NCI-H345 treated with DMSO at 0.1 percent for 48 hours (cell line): ENCODE data around the gene XYLB.

Experiments
- DNase-seq: peaks from one replicate; lab custom pipeline; 2025; ENCODE audit not compliant: unreplicated experiment; lab: John Stamatoyannopoulos, UW

XYLB gene

GRCh38 chr3:38361496-38361895 is 14.9 kb downstream of the XYLB start:
- no peak for DNase-seq

GRCh38 chr3:38362825-38363224 is 16.2 kb downstream of the XYLB start:
- DNase-seq, result no peak

- DNase-seq, result no peak
Measured at GRCh38 chr3:38364721-38365400, 18.3 kb downstream of the XYLB start.

GRCh38 chr3:38365469-38366062 is 19.0 kb downstream of the XYLB start:
- DNase-seq, result no peak

- DNase-seq, result no peak
Measured at GRCh38 chr3:38366082-38366481, 19.5 kb downstream of the XYLB start.

GRCh38 chr3:38367779-38368178 is 21.2 kb downstream of the XYLB start:
- no peak for DNase-seq

- DNase-seq, result no peak
Measured at GRCh38 chr3:38368238-38368637, 21.7 kb downstream of the XYLB start.

- DNase-seq, result no peak
Measured at GRCh38 chr3:38369186-38369585, 22.6 kb downstream of the XYLB start.

- no peak for DNase-seq
Measured at GRCh38 chr3:38370149-38370548, 23.6 kb downstream of the XYLB start.

- DNase-seq, result no peak
Measured at GRCh38 chr3:38370861-38371260, 24.3 kb downstream of the XYLB start.

DNA sequence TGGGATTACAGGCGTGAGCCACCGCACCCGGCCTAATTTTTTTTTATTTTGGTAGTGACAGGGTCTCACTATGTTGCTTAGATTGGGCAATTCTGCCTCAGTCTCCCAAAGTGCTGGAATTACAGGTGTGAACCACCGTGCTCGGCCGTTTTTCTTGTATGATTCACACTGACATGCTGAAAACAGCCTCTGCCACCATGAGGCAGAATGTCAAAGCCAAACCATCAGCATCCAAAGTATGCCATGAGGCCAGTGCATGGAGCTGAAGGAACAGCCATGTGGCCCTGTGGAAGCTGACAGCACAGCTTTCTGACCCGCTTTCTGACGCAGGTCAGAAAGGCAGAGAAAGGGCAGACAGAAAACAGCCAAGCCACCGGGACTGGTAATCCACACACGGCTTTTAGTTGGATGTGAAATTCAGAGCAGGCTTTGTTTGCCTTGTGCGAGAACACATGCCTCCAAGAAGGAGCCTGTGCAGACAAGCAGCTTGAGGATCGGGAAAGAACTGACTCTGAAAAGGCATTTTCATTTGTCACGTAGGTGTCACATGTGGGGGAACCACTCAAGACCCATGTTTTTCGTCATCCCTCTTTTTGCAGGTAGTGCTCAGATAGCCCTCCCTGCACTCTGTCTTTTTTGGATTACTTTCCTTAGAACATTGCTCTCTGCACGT is 25.1 kb downstream of the XYLB start:
- no peak for DNase-seq

- DNase-seq, result no peak
Measured at GRCh38 chr3:38372214-38372601, 25.6 kb downstream of the XYLB start.

- DNase-seq, result no peak
Measured at GRCh38 chr3:38374221-38374620, 27.6 kb downstream of the XYLB start.

DNA sequence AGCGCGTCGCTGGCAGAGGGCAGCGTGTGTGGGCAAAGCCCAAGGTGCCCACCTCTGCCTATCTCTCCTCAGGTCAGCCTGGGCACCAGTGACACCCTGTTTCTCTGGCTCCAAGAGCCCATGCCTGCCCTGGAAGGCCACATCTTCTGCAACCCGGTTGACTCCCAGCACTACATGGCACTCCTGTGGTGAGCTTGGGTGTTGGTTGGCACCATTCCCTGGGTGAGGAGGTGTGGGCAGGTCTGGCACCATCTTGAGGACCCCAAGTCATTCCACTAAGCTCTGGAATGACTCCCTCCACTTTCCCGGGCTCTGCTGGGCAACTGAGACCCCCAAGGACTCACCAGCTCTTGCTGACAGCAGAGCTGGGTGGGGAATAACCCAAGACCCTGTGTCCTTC is 28.5 kb downstream of the XYLB start:
- DNase-seq, result no peak

DNA sequence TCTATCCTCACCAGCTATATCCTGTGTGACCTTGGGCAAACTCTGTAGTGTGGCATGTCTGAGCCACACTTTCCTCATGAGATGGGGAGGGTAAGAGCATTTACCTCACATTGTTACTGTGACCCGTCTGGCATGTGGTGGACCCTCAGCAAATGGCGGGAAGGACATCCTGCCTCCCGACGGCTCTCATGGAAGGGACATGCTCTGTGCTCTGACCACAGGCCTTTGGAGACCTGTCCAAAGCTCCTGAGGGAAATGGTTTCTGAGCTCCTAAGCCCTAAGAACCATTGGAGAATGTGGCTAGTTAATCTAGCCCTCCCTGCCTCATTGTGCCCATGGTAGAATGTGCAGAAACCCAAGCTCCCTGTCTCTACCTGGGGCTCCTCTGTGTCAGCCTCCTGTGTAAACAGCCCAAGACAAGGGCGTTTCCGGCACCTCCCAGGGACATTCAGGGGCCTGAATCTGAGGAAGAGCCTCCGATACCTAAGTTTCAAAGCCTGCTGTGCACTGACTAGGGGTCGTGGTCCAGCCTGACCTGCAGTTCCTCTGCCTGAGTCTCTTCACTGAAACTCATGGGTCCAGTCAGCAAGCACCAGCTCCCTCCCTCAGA is 29.0 kb downstream of the XYLB start:
- DNase-seq, result no peak

- no peak for DNase-seq
Measured at GRCh38 chr3:38376098-38376816, 29.7 kb downstream of the XYLB start.

- DNase-seq, result no peak
Measured at GRCh38 chr3:38379201-38379770, 32.7 kb downstream of the XYLB start.

DNA sequence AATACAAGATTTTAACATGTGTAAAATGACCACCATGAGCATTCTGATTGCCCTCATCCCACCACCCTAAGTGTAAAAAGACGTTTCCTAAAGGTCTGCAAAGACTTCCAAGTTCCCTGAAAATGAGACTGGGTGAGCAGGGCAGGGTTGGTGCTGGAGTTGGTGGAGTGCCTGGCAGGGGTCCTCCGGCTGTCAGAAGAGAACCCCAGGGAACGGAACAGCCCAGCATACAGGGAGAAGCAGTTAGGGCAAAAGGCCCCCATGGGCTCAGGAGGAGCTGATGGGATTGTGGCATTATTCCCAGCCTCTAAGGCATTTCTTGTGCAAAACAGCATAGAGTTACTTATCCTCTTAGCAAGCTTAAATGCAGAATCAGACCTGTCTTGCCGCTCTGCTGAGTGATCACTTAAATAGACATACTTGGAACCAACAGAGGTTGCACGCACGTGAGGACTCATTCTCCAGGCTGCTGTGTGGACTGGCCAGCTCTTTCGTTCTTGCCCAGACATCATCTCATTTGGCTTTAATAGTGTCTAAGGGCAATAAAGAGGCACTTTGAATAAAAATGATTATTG is 36.0 kb downstream of the XYLB start:
- no peak for DNase-seq

DNA sequence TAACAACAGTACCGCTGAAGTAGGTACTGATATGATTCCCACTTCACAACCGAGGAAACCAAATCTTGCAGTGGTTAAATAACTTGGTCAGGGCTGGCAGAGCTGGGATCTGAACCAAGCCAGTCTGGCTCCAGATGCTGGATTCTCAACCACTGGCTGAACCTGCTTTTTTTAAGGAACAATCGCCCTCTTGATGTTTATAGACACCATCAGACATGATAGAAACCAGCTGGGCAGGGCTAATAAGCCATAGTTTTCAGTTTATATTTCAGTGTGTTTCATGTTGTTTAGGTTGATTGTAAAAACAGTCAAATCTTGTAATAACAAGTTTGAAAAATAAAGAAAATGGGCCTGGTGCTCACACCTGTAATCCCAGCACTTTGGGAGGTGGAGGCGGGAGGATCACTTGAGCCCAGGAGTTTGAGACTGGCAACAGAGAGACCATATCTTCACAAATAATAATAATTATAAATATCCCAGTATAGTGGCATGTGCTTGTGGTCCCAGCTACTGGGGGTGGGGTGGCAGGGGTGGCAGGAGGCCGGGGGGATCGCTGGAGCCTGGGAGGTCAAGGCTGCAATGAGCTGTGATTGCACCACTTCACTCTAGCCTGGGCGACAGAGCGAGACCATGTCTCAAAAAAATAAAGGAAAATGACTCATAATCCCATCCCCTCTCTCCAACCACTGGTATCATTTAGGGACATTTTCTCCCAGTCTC is 36.7 kb downstream of the XYLB start:
- no peak for DNase-seq
